GM18505 (cell line): ENCODE results near the gene KIAA0930.
A peak's percentile ranks its signal among the peaks of the same experiment; 100 is the strongest.

Source experiments
- ATAC-seq: cut with Tn5 transposase; IDR thresholded peaks from one replicate; pipeline ENCODE4 v1.9.1; 2021; ENCODE audit not compliant: unreplicated experiment
- POLR2A ChIP-seq: IDR thresholded peaks from 4 replicates; pipeline ENCODE4 v1.6.1; 2011; ENCODE audit warnings: borderline replicate concordance; ENCODE audit not compliant: insufficient read depth, insufficient read length; ENCODE audit errors: extremely low read depth

KIAA0930 gene

GRCh38 chr22:45164270-45165088 lies 76.2 kb downstream of the KIAA0930 start:
- peak; percentile 28 for ATAC-seq
- no peak for TF ChIP-seq POLR2A

DNA sequence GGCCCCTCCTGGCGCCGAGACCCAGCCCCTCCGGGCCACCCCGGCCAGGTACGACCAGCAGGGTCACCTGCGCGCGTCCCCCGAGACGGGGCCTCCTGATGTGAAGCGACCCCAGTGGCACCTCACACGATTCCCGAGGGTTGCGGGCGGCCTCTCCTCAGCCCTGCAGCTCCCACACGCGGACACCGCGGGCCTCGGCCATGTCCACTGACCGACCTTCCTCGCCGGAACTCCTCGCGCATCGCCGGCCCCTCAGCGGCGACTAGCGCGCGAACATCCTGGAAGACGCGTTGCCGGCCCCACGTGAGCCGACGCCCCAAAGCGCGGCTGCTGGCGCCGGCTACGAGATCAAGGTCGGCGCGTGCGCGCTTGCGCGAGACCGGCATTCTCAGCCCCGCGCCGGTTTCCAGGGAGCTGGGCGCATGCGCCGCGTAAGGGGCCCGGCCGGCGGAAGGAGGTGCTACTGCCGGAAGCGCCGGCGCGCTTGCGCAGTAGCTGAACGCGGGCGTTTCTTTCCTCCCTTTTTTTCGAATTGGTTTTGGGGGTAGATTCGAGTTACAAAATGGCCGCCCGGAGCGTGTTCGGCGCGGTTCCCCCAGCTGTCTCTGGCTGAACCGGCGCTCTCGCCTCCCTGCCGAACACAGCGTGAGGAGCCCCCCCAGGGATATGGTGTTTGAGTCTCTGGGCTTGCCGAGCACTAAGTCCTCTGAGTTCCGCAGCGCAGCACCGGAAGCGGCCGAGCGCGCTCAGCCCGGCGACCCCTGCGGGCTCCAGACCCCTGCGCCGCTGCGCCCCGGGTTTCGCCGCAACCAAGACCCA lies 77.0 kb downstream of the KIAA0930 start, which contains the start of gene NUP50:
TSS of gene NUP50 (plus strand) at position 475 of the 819 bp plus-strand sequence. CDS start 4,253 bp downstream, outside the sequence.
- ATAC-seq = peak; percentile 86
- peak; percentile 93 for TF ChIP-seq POLR2A

GRCh38 chr22:45163099-45163450 lies 77.6 kb downstream of the KIAA0930 start:
- ATAC-seq = no peak
- TF ChIP-seq POLR2A = no peak

- ATAC-seq = no peak
- no peak for TF ChIP-seq POLR2A
Observed at GRCh38 chr22:45162531-45162930, 78.2 kb downstream of the KIAA0930 start.

DNA sequence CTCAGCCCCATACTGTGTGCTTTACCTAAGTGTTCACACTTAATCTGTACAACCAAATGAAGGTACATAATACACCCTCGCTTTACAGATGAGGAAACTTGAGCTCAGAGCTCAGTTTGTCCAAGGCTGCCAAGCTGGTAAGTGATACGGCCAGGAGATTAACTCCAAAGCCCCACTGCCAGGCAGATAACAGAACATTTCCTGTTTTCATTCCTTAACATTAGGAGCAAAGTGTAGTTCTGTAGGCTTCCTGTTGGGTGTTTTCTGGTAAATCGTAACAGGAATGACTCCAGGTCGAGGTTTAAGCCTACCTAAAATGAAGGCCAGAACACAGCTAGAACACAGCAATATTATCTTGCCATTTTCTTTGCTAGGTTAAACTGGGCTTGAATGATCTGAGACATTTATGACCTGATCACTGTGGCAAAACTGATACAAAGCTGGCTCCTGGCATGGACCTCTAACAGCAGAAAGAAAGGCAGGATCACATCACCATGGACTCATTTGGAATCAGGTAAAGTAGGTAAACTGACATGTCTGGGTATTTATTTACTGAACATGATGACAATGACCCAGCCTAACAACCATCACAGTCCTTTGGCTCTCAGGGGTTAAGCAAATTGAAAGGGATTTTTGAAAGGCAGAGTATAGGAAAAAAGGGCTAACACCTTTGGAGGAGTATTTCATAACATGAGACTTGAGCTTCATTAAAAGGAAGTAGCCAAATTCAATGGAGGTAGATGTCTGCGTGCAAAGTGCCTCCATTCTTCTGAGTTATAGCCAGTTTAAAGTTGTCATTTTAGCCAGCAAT lies 80.8 kb downstream of the KIAA0930 start:
- no peak for TF ChIP-seq POLR2A
- no peak for ATAC-seq

GRCh38 chr22:45157907-45158306 lies 82.8 kb downstream of the KIAA0930 start:
- no peak for TF ChIP-seq POLR2A
- ATAC-seq = no peak

DNA sequence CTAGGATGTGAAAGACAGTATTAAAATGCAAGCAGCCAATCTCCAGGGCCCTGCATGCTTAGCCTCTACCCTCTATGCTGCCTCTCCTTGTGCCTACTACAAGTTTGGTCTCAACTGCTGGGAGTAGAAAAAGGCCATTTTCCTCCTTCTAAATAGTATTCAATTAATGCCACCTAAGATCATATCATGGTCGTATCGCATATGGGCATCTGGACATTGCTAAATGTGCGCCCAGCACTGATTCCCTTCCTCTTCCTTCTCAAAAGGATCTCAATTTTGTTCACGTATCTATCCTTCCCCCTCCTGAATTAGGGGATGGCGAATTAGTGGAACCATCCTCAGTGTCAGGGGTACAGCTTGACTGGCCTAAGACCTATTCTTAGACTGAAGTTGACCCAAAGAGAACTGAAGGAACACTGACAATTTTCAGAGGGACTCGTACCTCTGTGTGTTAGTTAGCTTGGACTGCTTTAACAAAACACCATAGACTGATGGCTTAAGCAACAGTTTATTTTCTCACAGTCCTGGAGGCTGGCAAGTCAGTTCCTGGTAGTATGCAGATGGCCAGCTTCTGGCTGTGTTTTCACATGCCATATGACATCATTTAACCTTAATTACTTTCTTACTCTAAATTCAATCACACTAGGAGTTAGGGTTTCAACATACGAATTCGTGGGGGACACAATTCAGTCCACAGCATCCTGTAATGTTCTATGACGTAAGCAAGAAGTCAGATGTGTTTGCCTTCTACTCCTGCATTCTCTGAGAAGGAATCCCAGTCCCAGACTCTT lies 85.4 kb downstream of the KIAA0930 start:
- ATAC-seq = no peak
- TF ChIP-seq POLR2A = no peak

- no peak for TF ChIP-seq POLR2A
- no peak for ATAC-seq
Observed at GRCh38 chr22:45154383-45154782, 86.3 kb downstream of the KIAA0930 start.

DNA sequence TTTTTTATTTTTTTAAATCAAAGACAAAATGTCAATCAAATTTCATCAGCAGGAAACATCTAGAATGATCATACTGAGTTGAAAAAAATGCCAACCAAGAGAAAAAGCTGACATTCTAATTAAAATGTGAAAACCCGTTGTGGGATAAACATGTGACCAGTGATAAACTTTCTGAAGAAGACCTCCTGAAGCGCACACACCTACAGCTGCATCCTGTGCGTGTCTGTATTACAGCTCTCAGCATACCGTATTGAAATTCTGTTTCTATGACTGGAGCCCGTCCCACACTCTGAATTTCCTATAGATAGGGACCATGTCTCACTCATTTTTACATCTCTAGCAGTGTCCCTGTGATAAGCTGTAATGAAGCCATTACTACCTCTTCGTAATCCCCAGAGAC lies 89.2 kb downstream of the KIAA0930 start:
- no peak for TF ChIP-seq POLR2A
- no peak for ATAC-seq

DNA sequence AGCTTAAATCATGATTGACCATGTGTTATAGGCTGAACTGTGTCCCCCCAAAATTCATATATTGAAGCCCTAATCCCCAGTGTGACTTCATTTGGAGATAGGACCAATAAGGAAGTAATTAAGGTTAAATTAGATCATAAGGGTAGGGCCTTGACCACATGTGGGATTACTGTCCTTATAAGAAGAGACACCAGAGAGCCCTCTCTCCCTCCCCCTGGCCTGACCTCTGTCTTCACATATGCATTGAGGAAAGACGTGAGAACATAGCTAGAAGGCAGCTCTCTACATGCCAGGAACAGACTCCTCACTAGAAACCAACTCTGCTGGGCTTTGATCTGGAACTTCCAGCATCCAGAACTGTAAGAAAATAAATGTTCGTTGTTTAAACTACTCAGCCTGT lies 90.6 kb downstream of the KIAA0930 start:
- ATAC-seq = no peak
- TF ChIP-seq POLR2A = no peak

DNA sequence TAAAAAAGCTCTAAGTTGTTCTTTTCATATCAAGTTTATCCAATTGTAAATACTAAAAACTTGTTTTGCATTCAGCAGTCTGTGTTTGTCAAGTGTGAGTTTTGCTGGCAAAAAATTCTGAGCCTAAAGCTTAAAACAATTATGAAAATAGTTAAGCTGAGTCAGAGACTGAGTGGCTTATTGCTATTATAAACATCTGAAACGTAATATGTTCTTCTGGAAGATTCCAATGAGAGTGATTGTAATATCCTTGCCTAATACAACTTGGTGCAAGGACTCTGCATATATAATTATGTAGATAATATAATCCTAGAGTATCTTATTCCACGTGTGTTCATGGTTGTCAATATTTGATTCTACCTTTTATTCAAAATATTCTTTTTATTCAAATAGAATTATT lies 91.0 kb downstream of the KIAA0930 start:
- no peak for TF ChIP-seq POLR2A
- no peak for ATAC-seq

DNA sequence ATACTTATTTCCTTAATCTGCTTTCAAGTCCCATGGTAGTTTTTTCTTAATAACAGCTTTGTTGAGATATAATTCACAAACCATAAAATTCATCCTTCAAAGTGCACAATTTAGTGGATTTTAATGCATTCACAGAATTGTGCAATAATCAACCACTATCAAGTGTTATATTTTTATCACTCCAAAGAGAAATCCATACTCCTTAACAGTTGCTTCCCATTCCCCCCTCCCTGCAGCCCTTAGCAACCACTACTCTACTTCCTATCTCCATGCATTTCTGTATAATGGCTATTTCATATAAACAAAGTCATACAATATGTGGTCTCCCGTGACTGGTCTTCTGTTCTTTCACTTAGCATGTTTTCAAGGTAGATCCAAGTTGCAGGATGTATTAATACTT lies 95.8 kb downstream of the KIAA0930 start:
- no peak for TF ChIP-seq POLR2A
- no peak for ATAC-seq

GRCh38 chr22:45142376-45142775 lies 98.3 kb downstream of the KIAA0930 start:
- no peak for TF ChIP-seq POLR2A
- ATAC-seq = no peak
